ENCODE measurements around the gene ANKRD23.

The ANKRD23 gene

GRCh38 chr2:96877042-96877451 is 33.2 kb upstream of the ANKRD23 start:
- H3K4me3 ChIP-seq (ENCODE audit: low read length): no peak overlapping the region
- DNase-seq (ENCODE audit: low read depth): no peak
- TF ChIP-seq CTCF (IDR thresholded peaks at IDR 0.05; ENCODE audit: insufficient read depth, low read depth, low read length, missing control alignments): no peak

GRCh38 chr2:96876269-96877041 is 32.6 kb upstream of the ANKRD23 start:
- no peak for TF ChIP-seq CTCF (IDR thresholded peaks at IDR 0.05; ENCODE audit: insufficient read depth, low read depth, low read length, missing control alignments)
- no peak overlapping the region for H3K4me3 ChIP-seq (ENCODE audit: low read length)
- DNase-seq (ENCODE audit: low read depth): no peak

DNA sequence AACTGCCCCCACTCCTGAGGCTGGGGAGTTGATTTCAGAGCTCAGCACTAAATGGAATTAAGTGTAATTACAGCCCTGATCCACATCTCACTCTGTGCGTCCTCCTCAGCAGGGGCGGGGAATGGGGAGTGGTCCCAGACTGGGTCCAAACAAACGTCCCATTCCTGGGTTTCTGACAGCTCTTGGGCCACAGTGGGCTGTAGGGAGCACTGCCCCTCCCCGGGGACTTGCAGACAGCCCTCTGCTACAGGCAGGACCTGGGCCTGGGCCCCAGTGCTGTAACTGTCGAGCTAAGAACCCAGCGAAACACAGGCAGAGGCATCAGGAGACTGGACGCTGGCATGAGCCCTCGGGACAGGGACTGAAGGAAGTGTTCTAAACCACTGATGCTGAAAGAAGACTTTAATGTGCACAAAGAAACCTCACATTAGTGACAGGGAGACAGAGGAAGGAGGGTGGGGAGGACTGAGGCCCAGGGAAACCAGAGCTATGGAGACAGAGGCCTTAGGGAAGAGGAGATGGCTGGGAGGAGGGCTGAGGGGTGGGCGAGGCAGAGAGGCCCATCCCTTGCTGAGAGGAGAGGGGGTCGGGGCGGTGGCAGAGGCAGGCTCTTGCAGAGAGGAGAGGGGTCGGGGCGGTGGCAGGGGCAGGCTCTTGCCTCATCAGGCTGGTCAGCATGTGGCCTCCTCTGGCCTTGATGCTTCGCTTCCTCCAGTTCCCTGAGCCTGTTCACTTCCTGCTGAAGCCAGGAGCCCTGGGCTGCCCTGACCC is 31.9 kb upstream of the ANKRD23 start:
- DNase-seq (ENCODE audit: low read depth): no peak
- no peak overlapping the region for H3K4me3 ChIP-seq (ENCODE audit: low read length)
- TF ChIP-seq CTCF (IDR thresholded peaks at IDR 0.05; ENCODE audit: insufficient read depth, low read depth, low read length, missing control alignments): no peak

DNA sequence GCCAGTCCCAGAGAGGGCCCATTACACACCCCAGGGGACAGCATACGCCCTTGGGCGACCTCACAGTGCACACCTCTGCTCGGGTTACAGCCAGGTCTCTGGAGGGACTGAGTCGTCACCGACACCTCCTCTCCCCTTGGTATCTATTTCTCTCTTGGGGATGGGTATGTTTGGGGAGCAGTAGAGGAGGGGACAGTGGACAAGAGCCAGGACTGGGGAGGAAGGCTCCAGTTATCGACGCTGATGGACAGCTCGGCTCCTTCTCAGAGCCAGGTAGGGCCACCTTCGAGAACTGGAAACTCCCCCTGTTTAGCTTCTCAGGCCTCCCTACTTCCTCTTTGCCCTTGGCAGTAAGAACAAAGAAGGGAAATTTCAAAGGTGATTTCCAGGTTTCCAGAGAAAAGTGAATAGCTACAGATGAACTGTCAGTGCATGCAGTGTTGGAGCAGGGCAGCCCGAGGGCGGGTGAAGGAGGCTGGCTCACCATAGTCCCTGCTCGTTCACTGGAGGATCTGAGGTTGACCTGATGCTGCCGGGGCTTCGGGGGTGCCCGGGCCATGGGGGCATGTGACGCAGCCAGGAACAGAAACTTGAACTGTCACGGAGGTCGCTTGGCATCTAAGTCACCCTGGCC is 30.5 kb upstream of the ANKRD23 start:
- H3K4me3 ChIP-seq (ENCODE audit: low read length): no peak overlapping the region
- peak; percentile 45 for DNase-seq (ENCODE audit: low read depth)
- no peak for TF ChIP-seq CTCF (IDR thresholded peaks at IDR 0.05; ENCODE audit: insufficient read depth, low read depth, low read length, missing control alignments)

DNA sequence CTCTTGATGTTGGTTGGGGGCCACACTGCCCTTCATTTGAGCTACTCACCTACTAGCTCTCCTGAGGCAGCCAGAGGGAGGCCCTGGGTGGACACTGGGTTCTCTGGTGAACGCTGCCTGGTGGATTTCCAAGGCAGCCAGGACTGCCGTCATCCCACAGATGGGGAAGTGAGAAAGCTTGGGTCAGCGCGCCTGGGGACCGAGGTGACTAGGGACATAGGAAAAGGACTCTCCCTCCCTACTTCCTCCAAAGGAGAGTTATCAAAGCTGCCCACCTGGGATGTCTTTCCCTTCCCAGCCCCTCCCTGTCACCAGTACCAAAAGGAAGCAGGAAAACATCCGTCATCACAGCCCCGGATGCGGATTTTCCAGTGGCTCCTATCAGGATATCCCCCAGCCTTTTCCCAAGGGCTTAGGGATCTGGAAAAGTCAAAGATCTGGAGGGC is 29.9 kb upstream of the ANKRD23 start:
- DNase-seq (ENCODE audit: low read depth): no peak
- no peak overlapping the region for H3K4me3 ChIP-seq (ENCODE audit: low read length)
- TF ChIP-seq CTCF (IDR thresholded peaks at IDR 0.05; ENCODE audit: insufficient read depth, low read depth, low read length, missing control alignments): no peak

DNA sequence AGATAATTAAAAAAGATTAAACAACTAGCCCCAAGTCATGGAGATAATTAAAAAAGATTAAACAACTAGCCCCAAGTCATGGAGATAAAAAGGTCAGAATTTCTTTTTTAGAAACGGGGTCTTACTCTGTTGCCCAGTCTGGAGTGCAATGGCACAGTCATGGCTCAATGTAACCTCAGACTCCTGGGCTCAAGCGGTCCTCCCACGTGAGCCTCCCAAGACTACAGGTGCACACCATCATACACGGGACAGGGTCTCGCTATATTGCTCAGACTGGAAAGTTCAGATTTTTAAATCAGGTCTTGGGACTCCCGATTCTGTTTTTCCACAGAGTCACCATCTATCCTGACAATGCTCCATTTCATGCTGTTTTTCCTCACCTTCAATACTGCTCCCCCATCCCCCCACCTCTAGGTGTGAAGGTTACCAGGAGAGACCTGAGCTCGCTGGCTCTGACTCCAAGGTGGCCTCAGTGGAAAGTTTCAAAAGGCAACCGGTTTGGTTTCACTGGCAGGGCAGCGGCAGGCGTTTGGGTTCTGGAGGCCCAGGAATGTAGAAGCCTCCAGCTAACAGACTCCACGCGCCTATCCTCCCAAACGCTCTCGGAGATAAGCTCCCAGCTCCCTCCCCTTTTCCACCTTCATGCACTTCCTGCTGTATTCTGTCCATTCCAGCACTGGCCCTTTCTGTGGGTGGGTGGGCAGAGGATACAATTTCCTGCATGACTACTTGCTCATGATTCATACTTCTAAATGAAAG is 28.9 kb upstream of the ANKRD23 start:
- TF ChIP-seq CTCF (IDR thresholded peaks at IDR 0.05; ENCODE audit: insufficient read depth, low read depth, low read length, missing control alignments): no peak
- no peak overlapping the region for H3K4me3 ChIP-seq (ENCODE audit: low read length)

More for the DNA sequence above, 28.9 kb upstream of the ANKRD23 start:
- no peak for DNase-seq (ENCODE audit: low read depth)

Data from epithelial cell of esophagus (primary cell).